ENCODE data around the gene PCDH11X.
"Not testable (repeated sequence)": the region's sequence is repeated elsewhere in the genome, so short reads cannot be mapped to it uniquely, and the experiment has no call there.

Gene PCDH11X

GRCh38 chrX:91779135-91779534 is at the start of gene PCDH11X:
Gene PCDH11X (plus strand): TSS chrX:91779375. CDS start chrX:91835505, 56,130 bp downstream.
- not testable (repeated sequence) for FAIRE-seq

- not testable (repeated sequence) for FAIRE-seq
Measured at GRCh38 chrX:91747446-91747845, 31.7 kb upstream of the PCDH11X start.

GRCh38 chrX:91753022-91753421 is 26.2 kb upstream of the PCDH11X start:
- not testable (repeated sequence) for FAIRE-seq

GRCh38 chrX:91770619-91771488 is 8.3 kb upstream of the PCDH11X start:
- FAIRE-seq: peak; percentile 90

GRCh38 chrX:91773943-91774342 is 5.2 kb upstream of the PCDH11X start:
- FAIRE-seq: not testable (repeated sequence)

- FAIRE-seq: not testable (repeated sequence)
Measured at GRCh38 chrX:91780008-91780407, 833 bp downstream of the PCDH11X start.

GRCh38 chrX:91780698-91781097 is 1.5 kb downstream of the PCDH11X start:
- not testable (repeated sequence) for FAIRE-seq

- FAIRE-seq: not testable (repeated sequence)
Measured at GRCh38 chrX:91781553-91782298, 2.6 kb downstream of the PCDH11X start.

GRCh38 chrX:91782825-91783224 is 3.6 kb downstream of the PCDH11X start:
- not testable (repeated sequence) for FAIRE-seq

- FAIRE-seq: not testable (repeated sequence)
Measured at GRCh38 chrX:91817537-91817936, 38.4 kb downstream of the PCDH11X start.

- FAIRE-seq: not testable (repeated sequence)
Measured at GRCh38 chrX:91825321-91825720, 46.1 kb downstream of the PCDH11X start.

All from TTC549 (cell line).